DOHH2 (cell line): ENCODE data around the gene DNAAF3.

Experiments
- H3F3A ChIP-seq: fragments of 200-600 bp; sonication (generic), shearing (Covaris generic); 2 replicates; pipeline ENCODE4 v1.6.0; 2016; ENCODE audit warnings: antibody characterized with exemption, mild to moderate bottlenecking; ENCODE audit not compliant: control insufficient read depth, insufficient read depth
- H3K27ac ChIP-seq: fragments of 200-600 bp; sonication (generic); 2 replicates; pipeline ENCODE4 v1.5.1; 2014; ENCODE audit warnings: low read depth, mild to moderate bottlenecking, low read length, moderate library complexity
- H3K27me3 ChIP-seq: fragments of 200-600 bp; sonication (generic); 2 replicates; pipeline ENCODE4 v1.6.1; 2014; ENCODE audit warnings: mild to moderate bottlenecking, low read length, mixed read lengths; ENCODE audit not compliant: control insufficient read depth
- H3K36me3 ChIP-seq: fragments of 200-600 bp; sonication (generic); 2 replicates; pipeline ENCODE4 v1.6.1; 2014; ENCODE audit warnings: mild to moderate bottlenecking, low read length, moderate library complexity, mixed read lengths; ENCODE audit not compliant: control insufficient read depth
- H3K4me1 ChIP-seq: fragments of 200-600 bp; sonication (generic); 2 replicates; pipeline ENCODE4 v1.6.1; 2014; ENCODE audit warnings: mild to moderate bottlenecking, low read length, mixed read lengths; ENCODE audit not compliant: control insufficient read depth
- H3K4me2 ChIP-seq: fragments of 200-600 bp; sonication (generic); 2 replicates; pipeline ENCODE4 v1.6.0; 2014; ENCODE audit warnings: mild to moderate bottlenecking, low read length, moderate library complexity
- H3K4me3 ChIP-seq: fragments of 200-600 bp; sonication (generic); 2 replicates; pipeline ENCODE4 v1.5.1; 2014; ENCODE audit warnings: mild to moderate bottlenecking, low read length, mixed read lengths
- H3K79me2 ChIP-seq: fragments of 200-600 bp; sonication (generic); 2 replicates; pipeline ENCODE4 v1.6.1; 2014; ENCODE audit warnings: mild to moderate bottlenecking, low read length, mixed read lengths; ENCODE audit not compliant: control insufficient read depth
- H3K9me2 ChIP-seq: fragments of 200-600 bp; sonication (generic); replicated peaks from 2 replicates; pipeline ENCODE4 v1.6.1; 2014; ENCODE audit warnings: mild to moderate bottlenecking, low read length, mixed read lengths; ENCODE audit not compliant: control insufficient read depth
- H3K9me3 ChIP-seq: fragments of 200-600 bp; sonication (generic); 2 replicates; pipeline ENCODE4 v1.6.1; 2014; ENCODE audit warnings: antibody characterized with exemption, low read length, mixed read lengths; ENCODE audit not compliant: control insufficient read depth, insufficient read depth
- H4K20me1 ChIP-seq: fragments of 200-600 bp; sonication (generic); 2 replicates; pipeline ENCODE4 v1.6.0; 2014; ENCODE audit warnings: low read depth, mild to moderate bottlenecking, antibody characterized with exemption, low read length, moderate library complexity; ENCODE audit not compliant: control insufficient read depth, insufficient read depth
- EZH2phosphoT487 ChIP-seq: fragments of 200-600 bp; sonication (generic); IDR thresholded peaks from 2 replicates; pipeline ENCODE4 v1.6.1; 2017; ENCODE audit warnings: borderline replicate concordance, mild to moderate bottlenecking, antibody characterized with exemption, low read length, moderate library complexity, mixed read lengths
- TF ChIP-seq, protein P1 (sequence below): fragments of 200-600 bp; sonication (generic); IDR thresholded peaks from one replicate; pipeline ENCODE4 v1.5.1; 2014; ENCODE audit warnings: antibody characterized with exemption, mild to moderate bottlenecking, low read depth, low read length; ENCODE audit not compliant: poor library complexity, severe bottlenecking

The DNAAF3 gene

GRCh38 chr19:55179606-55180484, 13.4 kb upstream of the DNAAF3 start, which contains the start of gene SYT5:
SYT5 (minus strand) TSS chr19:55180289; CDS start chr19:55179041, 1,248 bp downstream.
- no peaks in the 10 kb centered on the region for H3K79me2 ChIP-seq
- H3K4me3 ChIP-seq, result peak within 1 kb of the TSS; percentile 76
- H3K27ac ChIP-seq, result no peak within 1 kb of the TSS
- peaks cover 27% of the 10 kb centered on the region for H3K27me3 ChIP-seq
- H3K9me2 ChIP-seq, result no peaks in the 10 kb centered on the region
- peak within 1 kb of the TSS; percentile 88 for H3K4me2 ChIP-seq
- no peaks in the 10 kb centered on the region for H3K36me3 ChIP-seq
- TF ChIP-seq EZH2phosphoT487, result no peak
- TF ChIP-seq, protein P1, sequence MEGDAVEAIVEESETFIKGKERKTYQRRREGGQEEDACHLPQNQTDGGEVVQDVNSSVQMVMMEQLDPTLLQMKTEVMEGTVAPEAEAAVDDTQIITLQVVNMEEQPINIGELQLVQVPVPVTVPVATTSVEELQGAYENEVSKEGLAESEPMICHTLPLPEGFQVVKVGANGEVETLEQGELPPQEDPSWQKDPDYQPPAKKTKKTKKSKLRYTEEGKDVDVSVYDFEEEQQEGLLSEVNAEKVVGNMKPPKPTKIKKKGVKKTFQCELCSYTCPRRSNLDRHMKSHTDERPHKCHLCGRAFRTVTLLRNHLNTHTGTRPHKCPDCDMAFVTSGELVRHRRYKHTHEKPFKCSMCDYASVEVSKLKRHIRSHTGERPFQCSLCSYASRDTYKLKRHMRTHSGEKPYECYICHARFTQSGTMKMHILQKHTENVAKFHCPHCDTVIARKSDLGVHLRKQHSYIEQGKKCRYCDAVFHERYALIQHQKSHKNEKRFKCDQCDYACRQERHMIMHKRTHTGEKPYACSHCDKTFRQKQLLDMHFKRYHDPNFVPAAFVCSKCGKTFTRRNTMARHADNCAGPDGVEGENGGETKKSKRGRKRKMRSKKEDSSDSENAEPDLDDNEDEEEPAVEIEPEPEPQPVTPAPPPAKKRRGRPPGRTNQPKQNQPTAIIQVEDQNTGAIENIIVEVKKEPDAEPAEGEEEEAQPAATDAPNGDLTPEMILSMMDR, result no peak
- H4K20me1 ChIP-seq, result no peaks in the 10 kb centered on the region; the same call in 1 of the 2 replicates
- H3F3A ChIP-seq, result no peaks in the 10 kb centered on the region
- peaks cover 26% of the 10 kb centered on the region for H3K4me1 ChIP-seq
- peaks cover 18% of the 10 kb centered on the region; the same call in 1 of the 2 replicates for H3K9me3 ChIP-seq

- Histone ChIP-seq H3K9me2 (no peaks in the 10 kb centered on the region), H4K20me1 (no peaks in the 10 kb centered on the region; the same call in 1 of the 2 replicates), H3K9me3 (peaks cover 21% of the 10 kb centered on the region; the same call in 1 of the 2 replicates), H3K4me3 (peak overlapping the region; percentile 76), H3K27ac (no peak overlapping the region), H3F3A (no peaks in the 10 kb centered on the region), H3K27me3 (peaks cover 27% of the 10 kb centered on the region), H3K79me2 (no peaks in the 10 kb centered on the region), H3K4me2 (peak overlapping the region; percentile 88), H3K36me3 (no peaks in the 10 kb centered on the region), H3K4me1 (peaks cover 32% of the 10 kb centered on the region)
- TF ChIP-seq, protein P1, result no peak
- no peak for TF ChIP-seq EZH2phosphoT487
Measured at GRCh38 chr19:55178781-55179599, 12.6 kb upstream of the DNAAF3 start.

GRCh38 chr19:55176076-55176475, 9.7 kb upstream of the DNAAF3 start:
- no peaks in the 10 kb centered on the region for H3F3A ChIP-seq
- TF ChIP-seq EZH2phosphoT487, result no peak
- TF ChIP-seq, protein P1, result no peak
- no peak overlapping the region for H3K4me3 ChIP-seq
- peaks cover 21% of the 10 kb centered on the region; the same call in 1 of the 2 replicates for H3K9me3 ChIP-seq
- H3K36me3 ChIP-seq, result no peaks in the 10 kb centered on the region
- no peaks in the 10 kb centered on the region; the same call in 1 of the 2 replicates for H4K20me1 ChIP-seq
- H3K4me2 ChIP-seq, result no peak overlapping the region
- H3K9me2 ChIP-seq, result no peaks in the 10 kb centered on the region
- H3K4me1 ChIP-seq, result peaks cover 39% of the 10 kb centered on the region
- no peaks in the 10 kb centered on the region for H3K79me2 ChIP-seq
- H3K27me3 ChIP-seq, result peaks cover 30% of the 10 kb centered on the region
- no peak overlapping the region for H3K27ac ChIP-seq
